B cell (primary cell): ENCODE results near the gene SHB. TPM values are rescaled to one million over a fixed set of nuclear protein-coding genes. Genes with fewer than 3 reads are reported as not detected.

Experiments
- ATAC-seq: fragments of 200-7000 bp; cut with Tn5 transposase; one replicate; pipeline ENCODE4 v1.10.0; 2021; ENCODE audit warnings: low read depth, mild to moderate bottlenecking, moderate number of reproducible peaks, moderate library complexity
- CTCF ChIA-PET: fragments of 350-600 bp; sonication (Branson Sonifier 250); formaldehyde crosslinking; loops from one replicate; lab custom pipeline; 2021; ENCODE audit warnings: antibody characterized with exemption, inconsistent platforms; lab: Charles Lee
- POLR2A ChIA-PET: fragments of 350-600 bp; sonication (Branson Sonifier 250); formaldehyde crosslinking; loops from one replicate; lab custom pipeline; 2021; ENCODE audit warnings: antibody characterized with exemption; lab: Charles Lee
- DNase-seq: peaks from one replicate; pipeline ENCODE4 v3.0.0; 2013
- H2AFZ ChIP-seq: 2 replicates; pipeline ENCODE4 v1.6.1; 2012; ENCODE audit warnings: mild to moderate bottlenecking, low read depth, low read length; ENCODE audit not compliant: insufficient read depth, poor library complexity, severe bottlenecking
- H3K27ac ChIP-seq, 2 donors: 1 replicate in 1 of 2; 2 replicates in 1 of 2; pipeline ENCODE4 v1.5.1; 2012 to 2013; ENCODE audit warnings: low read length in 2 of 2, mild to moderate bottlenecking in 2 of 2, moderate library complexity in 1 of 2
- H3K27me3 ChIP-seq, 4 experiments: fragments of 200-600 bp in 1 of 4; sonication (generic) in 1 of 4; replicated peaks in 1 of 4; 1 replicate in 2 of 4; 2 replicates in 2 of 4; pipeline versions ENCODE4 v1.6.1 to v1.7.0; 2013 to 2016; ENCODE audit warnings: low read length in 3 of 4, mild to moderate bottlenecking in 2 of 4, mixed read lengths in 1 of 4, moderate library complexity in 1 of 4; ENCODE audit not compliant: insufficient read depth in 4 of 4, control insufficient read depth in 3 of 4; ENCODE audit errors: control extremely low read depth in 1 of 4
- H3K36me3 ChIP-seq, 2 experiments: replicated peaks in 1 of 2; 1 replicate in 1 of 2; 2 replicates in 1 of 2; pipeline versions ENCODE4 v1.6.1 to v1.7.1; 2013; ENCODE audit warnings: low read length in 1 of 2; ENCODE audit not compliant: insufficient read depth in 2 of 2, control insufficient read depth in 1 of 2; ENCODE audit errors: control extremely low read depth in 1 of 2, extremely low read depth in 1 of 2
- H3K4me1 ChIP-seq, 2 donors: fragments of 200-600 bp in 1 of 2; sonication (generic) in 1 of 2; 1 replicate in 1 of 2; 2 replicates in 1 of 2; pipeline versions ENCODE4 v1.5.1 to v1.6.1; 2013 to 2017; ENCODE audit warnings: low read length in 2 of 2; ENCODE audit not compliant: control insufficient read depth in 2 of 2, insufficient read depth in 2 of 2
- H3K4me2 ChIP-seq: replicated peaks from 2 replicates; pipeline ENCODE3; 2012; ENCODE audit warnings: mild to moderate bottlenecking, low read depth, low read length; ENCODE audit not compliant: poor library complexity, severe bottlenecking
- H3K4me3 ChIP-seq, 5 experiments: fragments of 200-600 bp in 1 of 5; sonication (generic) in 1 of 5; 1 replicate in 3 of 5; 2 replicates in 2 of 5; pipeline versions ENCODE4 v1.5.1 to v1.7.0; 2011 to 2016; ENCODE audit warnings: low read length in 4 of 5, mild to moderate bottlenecking in 4 of 5, low read depth in 2 of 5, control low read depth in 1 of 5, moderate library complexity in 1 of 5; ENCODE audit not compliant: insufficient read depth in 1 of 5; ENCODE audit errors: control extremely low read depth in 1 of 5, extremely low read depth in 1 of 5
- H3K79me2 ChIP-seq: fragments of 200-600 bp; sonication (generic); one replicate; pipeline ENCODE4 v1.6.0; 2016; ENCODE audit warnings: low read length; ENCODE audit not compliant: control insufficient read depth, insufficient read depth
- H3K9ac ChIP-seq: fragments of 200-600 bp; sonication (generic); 2 replicates; pipeline ENCODE4 v1.6.1; 2017; ENCODE audit warnings: mild to moderate bottlenecking, low read length, moderate library complexity
- H3K9me3 ChIP-seq, 3 donors: one replicate each; pipeline versions ENCODE4 v1.6.1 to v1.7.1; 2013; ENCODE audit warnings: low read length in 2 of 3; ENCODE audit not compliant: control insufficient read depth in 2 of 3, insufficient read depth in 1 of 3; ENCODE audit errors: control extremely low read depth in 1 of 3
- H4K20me1 ChIP-seq: 2 replicates; pipeline ENCODE4 v1.6.0; 2012; ENCODE audit warnings: mild to moderate bottlenecking, low read length; ENCODE audit not compliant: insufficient read depth, control insufficient read depth, poor library complexity, severe bottlenecking
- H3K27ac Mint-ChIP-seq: one replicate; pipeline ENCODE4 v1.8.0; 2021; ENCODE audit warnings: mixed read lengths
- H3K27me3 Mint-ChIP-seq: one replicate; pipeline ENCODE4 v1.8.0; 2021; ENCODE audit warnings: mixed read lengths
- H3K4me1 Mint-ChIP-seq: one replicate; pipeline ENCODE4 v1.8.0; 2021; ENCODE audit warnings: mixed read lengths
- H3K4me3 Mint-ChIP-seq: one replicate; pipeline ENCODE4 v1.8.0; 2021; ENCODE audit warnings: mixed read lengths
- H3K9me3 Mint-ChIP-seq: one replicate; pipeline ENCODE4 v1.8.0; 2022; ENCODE audit warnings: mixed read lengths; ENCODE audit not compliant: insufficient read depth
- CTCF ChIP-seq: fragments of 200-600 bp; IDR thresholded peaks from one replicate; pipeline ENCODE4 v1.8.0; 2022; ENCODE audit warnings: antibody characterized with exemption, mild to moderate bottlenecking
- EZH2 ChIP-seq: IDR thresholded peaks from 2 replicates; pipeline ENCODE4 v1.6.1; 2012; ENCODE audit warnings: borderline replicate concordance, low read depth, mild to moderate bottlenecking, moderate library complexity, low read length; ENCODE audit not compliant: insufficient read depth, poor library complexity, severe bottlenecking
- WGBS: methylation state at CpG from one replicate; pipeline ENCODE4 v1.1.5; 2013; ENCODE audit warnings: missing lambda C conversion rate; ENCODE audit not compliant: insufficient coverage; 5-methylcytosine and 5-hydroxymethylcytosine counted together
- intact Hi-C: fragments of 100-400 bp; cut with micrococcal nuclease; formaldehyde crosslinking; loops from one replicate; pipeline ENCODE4 v1.10.0; 2022
- polyA plus RNA-seq: library from polyadenylated mRNA; depleted of rRNA; stranded (reverse); fragments of >200 nt; gene quantifications from 2 replicates; pipeline ENCODE4 v1.2.3, GENCODE V29; 2012
- total RNA-seq, 2 donors: library from RNA; stranded (reverse); fragments of 120-200 nt in 1 of 2; gene quantifications; 1 replicate in 1 of 2; 2 replicates in 1 of 2; pipeline versions ENCODE4 v1.2.3 to v1.2.4, GENCODE V29; 2013 to 2022

Gene SHB
- total and polyA plus RNA-seq, 2 donors (not counting 1 experiment from before 2014, with no cell fraction given): 0.06 to 1.9 TPM

GRCh38 chr9:38004809-38005560, 64.0 kb downstream of the SHB start:
- no peak overlapping the region for H3K27ac Mint-ChIP-seq
- Histone ChIP-seq H3K36me3 (no peaks in the 10 kb centered on the region), H3K4me1 (peaks cover 0 to 9% of the 10 kb centered on the region in 2 donors), H3K4me3 (no peak overlapping the region), H3K4me2 (no peak overlapping the region), H3K9me3 (no peaks in the 10 kb centered on the region), H3K27me3 (no peaks in the 10 kb centered on the region), H4K20me1 (no peaks in the 10 kb centered on the region), H3K27ac (no peak overlapping the region), H3K9ac (no peak overlapping the region), H3K79me2 (no peaks in the 10 kb centered on the region), H2AFZ (no peak overlapping the region)
- H3K4me3 Mint-ChIP-seq: no peak overlapping the region
- ChIA-PET POLR2A (no interaction called here), CTCF (no interaction called here)
- TF ChIP-seq CTCF (no peak), EZH2 (no peak)
- DNase-seq (no peak), ATAC-seq (no peak)
- H3K4me1 Mint-ChIP-seq: peaks cover 11% of the 10 kb centered on the region
- H3K27me3 Mint-ChIP-seq: peaks cover 2% of the 10 kb centered on the region
- no peaks in the 10 kb centered on the region for H3K9me3 Mint-ChIP-seq
- 91% methylated on average over 7 of the region's 12 CpGs for WGBS
- intact Hi-C loops: no loop called here
